Stimulated activated CD8-positive, alpha-beta memory T cell treated with anti-CD3 and anti-CD28 coated beads, Interleukin-15, amount 100 ng/mL, for 24 hours (primary cell): ENCODE data around the gene NKX2-1.

Experiments used
- DNase-seq: peaks from one replicate; pipeline ENCODE4 v3.0.0-alpha.2; 2020; ENCODE audit warnings: low read depth

NKX2-1 gene

GRCh38 chr14:36517242-36518030 lies 2.6 kb downstream of the NKX2-1 start:
- no peak for DNase-seq

- DNase-seq = no peak
Observed at GRCh38 chr14:36516719-36517241, 3.3 kb downstream of the NKX2-1 start.

GRCh38 chr14:36515896-36516718 lies 3.9 kb downstream of the NKX2-1 start:
- DNase-seq = no peak

- no peak for DNase-seq
Observed at GRCh38 chr14:36515105-36515593, 4.9 kb downstream of the NKX2-1 start.

- no peak for DNase-seq
Observed at GRCh38 chr14:36514278-36515104, 5.5 kb downstream of the NKX2-1 start.

- DNase-seq = no peak
Observed at GRCh38 chr14:36513451-36514277, 6.4 kb downstream of the NKX2-1 start.

- no peak for DNase-seq
Observed at GRCh38 chr14:36513012-36513420, 7.0 kb downstream of the NKX2-1 start.

GRCh38 chr14:36512585-36513003 lies 7.4 kb downstream of the NKX2-1 start:
- no peak for DNase-seq

GRCh38 chr14:36511981-36512584 lies 7.9 kb downstream of the NKX2-1 start:
- DNase-seq = no peak

- DNase-seq = no peak
Observed at GRCh38 chr14:36510874-36511273, 9.2 kb downstream of the NKX2-1 start.

GRCh38 chr14:36510078-36510799 lies 9.8 kb downstream of the NKX2-1 start:
- DNase-seq = no peak

GRCh38 chr14:36509069-36509917 lies 10.7 kb downstream of the NKX2-1 start:
- no peak for DNase-seq

GRCh38 chr14:36508418-36509068 lies 11.5 kb downstream of the NKX2-1 start:
- no peak for DNase-seq

- DNase-seq = no peak
Observed at GRCh38 chr14:36507847-36508417, 12.1 kb downstream of the NKX2-1 start.

GRCh38 chr14:36506732-36507614 lies 13.1 kb downstream of the NKX2-1 start:
- DNase-seq = no peak

- no peak for DNase-seq
Observed at GRCh38 chr14:36505892-36506731, 13.9 kb downstream of the NKX2-1 start.
